RWPE1 (cell line): Measurements from ENCODE around the gene WASF1.
A peak's percentile ranks its signal among the peaks of the same experiment; 100 is the strongest.

ENCODE experiments used
- CTCF ChIA-PET: fragments of 350-600 bp; sonication (Branson Sonifier 250); formaldehyde crosslinking; extraction: SDS; loops from one replicate; lab custom pipeline; 2021; lab: Yijun Ruan, JAX
- POLR2A ChIA-PET: fragments of 400-600 bp; formaldehyde crosslinking; extraction: SDS; loops from one replicate; lab custom pipeline; 2020; ENCODE audit warnings: antibody characterized with exemption; ENCODE audit not compliant: low non-redundant PET; lab: Yijun Ruan, JAX
- DNase-seq: peaks from one replicate; pipeline ENCODE4 v3.0.0; 2012; ENCODE audit warnings: low spot score
- H3K27ac ChIP-seq: fragments of 450-650 bp; 2 replicates; pipeline ENCODE4 v1.5.1; 2017
- TF ChIP-seq, protein P1 (sequence below): fragments of 450-650 bp; conservative IDR thresholded peaks from 2 replicates; pipeline ENCODE4 v1.5.1; 2017; ENCODE audit warnings: low read depth, mild to moderate bottlenecking

The WASF1 gene

DNA sequence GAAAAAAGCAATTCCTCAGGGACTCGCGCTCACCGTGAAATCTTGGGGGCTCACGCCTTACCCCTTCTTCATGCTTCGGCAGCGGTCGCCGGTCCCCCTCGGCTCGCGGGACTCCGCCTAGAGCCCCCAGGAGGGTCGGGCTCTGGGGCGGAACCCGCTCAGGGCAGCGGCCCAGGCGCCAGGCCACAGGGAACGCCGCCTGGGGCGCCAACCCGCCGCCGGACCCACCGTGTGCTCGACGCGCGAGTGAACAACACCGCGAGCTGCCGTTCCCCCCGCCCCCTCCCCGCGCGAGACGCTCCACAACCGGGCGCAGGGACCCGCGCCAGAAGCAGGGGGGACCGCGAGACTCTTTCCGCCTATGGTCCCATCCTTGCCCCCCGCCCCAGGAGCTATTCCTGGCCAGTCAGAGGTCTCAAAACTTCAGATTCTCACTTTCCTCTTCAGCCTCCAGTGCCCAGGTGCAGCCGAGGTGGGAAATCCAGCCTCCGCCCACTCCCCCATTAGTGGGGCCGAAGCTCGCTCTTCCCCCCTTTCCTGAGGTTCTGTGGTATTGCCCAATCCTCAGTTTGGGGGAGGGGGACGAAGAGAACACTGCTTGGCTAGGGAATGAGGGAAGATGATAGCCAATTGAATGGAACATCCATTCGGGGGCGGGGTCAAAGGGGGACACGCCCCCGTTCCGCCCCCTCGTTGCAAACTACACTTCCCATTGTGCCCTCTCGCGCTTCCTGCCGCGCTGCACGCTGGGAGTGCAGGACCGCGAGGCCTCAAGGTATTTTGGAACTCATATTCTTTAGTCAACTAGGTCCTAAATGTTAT is at the start of gene WASF1:
TSS of gene WASF1 (minus strand) at position 265 of the 822 bp plus-strand sequence. CDS start 52,069 bp downstream, outside the sequence.
- TF ChIP-seq, protein P1, sequence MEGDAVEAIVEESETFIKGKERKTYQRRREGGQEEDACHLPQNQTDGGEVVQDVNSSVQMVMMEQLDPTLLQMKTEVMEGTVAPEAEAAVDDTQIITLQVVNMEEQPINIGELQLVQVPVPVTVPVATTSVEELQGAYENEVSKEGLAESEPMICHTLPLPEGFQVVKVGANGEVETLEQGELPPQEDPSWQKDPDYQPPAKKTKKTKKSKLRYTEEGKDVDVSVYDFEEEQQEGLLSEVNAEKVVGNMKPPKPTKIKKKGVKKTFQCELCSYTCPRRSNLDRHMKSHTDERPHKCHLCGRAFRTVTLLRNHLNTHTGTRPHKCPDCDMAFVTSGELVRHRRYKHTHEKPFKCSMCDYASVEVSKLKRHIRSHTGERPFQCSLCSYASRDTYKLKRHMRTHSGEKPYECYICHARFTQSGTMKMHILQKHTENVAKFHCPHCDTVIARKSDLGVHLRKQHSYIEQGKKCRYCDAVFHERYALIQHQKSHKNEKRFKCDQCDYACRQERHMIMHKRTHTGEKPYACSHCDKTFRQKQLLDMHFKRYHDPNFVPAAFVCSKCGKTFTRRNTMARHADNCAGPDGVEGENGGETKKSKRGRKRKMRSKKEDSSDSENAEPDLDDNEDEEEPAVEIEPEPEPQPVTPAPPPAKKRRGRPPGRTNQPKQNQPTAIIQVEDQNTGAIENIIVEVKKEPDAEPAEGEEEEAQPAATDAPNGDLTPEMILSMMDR, result no peak
- POLR2A ChIA-PET, result interaction anchor here (0.7 kb wide), 1 partner anchor 82 kb away, joined by 3 read pairs; no protein-coding TSS in a partner anchor
- CTCF ChIA-PET, result interaction anchor here (0.7 kb wide), 1 partner anchor 78 kb away, joined by 3 read pairs; no protein-coding TSS in a partner anchor

DNA sequence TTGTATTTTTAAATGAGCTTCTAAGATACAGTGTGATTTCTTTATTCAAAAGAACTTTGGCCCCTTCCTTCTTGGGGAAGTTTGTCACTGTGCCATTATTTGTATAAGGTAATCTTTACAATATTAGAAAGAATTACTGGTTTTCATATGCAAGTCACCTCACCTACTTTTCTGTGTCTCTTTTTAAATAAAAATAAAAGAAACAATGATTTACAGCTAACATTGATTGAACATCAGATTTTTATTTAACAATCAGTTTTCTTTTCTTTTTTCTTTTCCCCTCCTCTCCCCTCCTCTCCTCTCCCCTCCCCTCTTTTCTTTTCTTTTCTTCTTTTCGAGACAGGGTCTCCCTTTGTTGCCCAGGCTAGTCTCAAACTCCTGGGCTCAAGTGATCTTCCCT is 46.8 kb upstream of the WASF1 start:
- TF ChIP-seq, protein P1, result no peak
- ChIA-PET CTCF (no interaction called here), POLR2A (no interaction called here)
- H3K27ac ChIP-seq, result no peak overlapping the region
- no peak for DNase-seq

More for the DNA sequence above, at the start of gene WASF1:
- peak within 1 kb of the TSS; percentile 92 for H3K27ac ChIP-seq
- peak; percentile 90 for DNase-seq

DNA sequence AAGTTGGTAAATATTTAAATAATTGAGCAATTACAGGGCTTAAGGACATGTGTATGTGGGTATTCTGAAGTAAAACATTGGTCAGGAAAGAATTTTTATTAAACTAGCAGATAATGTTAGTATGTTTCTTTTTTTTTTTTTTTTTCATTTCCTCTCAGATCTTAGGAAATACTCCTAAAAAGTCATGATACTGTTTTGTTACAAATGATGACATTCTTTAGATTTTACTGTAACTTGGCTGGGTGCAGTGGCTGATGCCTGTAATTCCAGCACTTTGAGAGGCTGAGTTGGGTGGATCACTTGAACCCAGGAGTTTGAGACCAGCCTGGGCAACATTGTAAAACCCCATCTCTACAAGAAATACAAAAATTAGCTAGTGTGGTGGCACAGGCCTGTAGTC is 42.3 kb upstream of the WASF1 start:
- TF ChIP-seq, protein P1, result no peak
- no peak for DNase-seq
- H3K27ac ChIP-seq, result no peak overlapping the region
- CTCF ChIA-PET, result no interaction called here
- POLR2A ChIA-PET, result no interaction called here

DNA sequence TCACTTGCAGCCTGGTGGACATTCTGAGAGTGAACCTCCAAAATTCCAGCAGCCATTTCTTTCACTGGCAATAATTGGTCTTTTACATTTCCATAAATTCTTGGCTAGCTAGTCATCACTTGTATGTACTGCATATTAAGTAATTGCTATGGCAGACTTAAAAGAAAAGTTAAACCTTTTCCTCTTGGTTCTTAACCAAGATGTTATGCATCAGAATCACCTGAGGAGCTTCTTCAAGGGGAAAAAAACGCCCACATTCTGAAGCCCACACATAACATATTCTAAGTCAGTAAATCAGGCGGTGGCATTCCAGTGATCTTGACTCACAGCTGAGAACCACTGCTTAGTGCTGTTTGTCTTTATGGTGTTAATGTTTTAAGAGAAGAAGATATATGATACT is 37.8 kb upstream of the WASF1 start:
- DNase-seq, result peak; percentile 1
- POLR2A ChIA-PET, result no interaction called here
- CTCF ChIA-PET, result no interaction called here
- H3K27ac ChIP-seq, result no peak overlapping the region
- TF ChIP-seq, protein P1, result no peak

DNA sequence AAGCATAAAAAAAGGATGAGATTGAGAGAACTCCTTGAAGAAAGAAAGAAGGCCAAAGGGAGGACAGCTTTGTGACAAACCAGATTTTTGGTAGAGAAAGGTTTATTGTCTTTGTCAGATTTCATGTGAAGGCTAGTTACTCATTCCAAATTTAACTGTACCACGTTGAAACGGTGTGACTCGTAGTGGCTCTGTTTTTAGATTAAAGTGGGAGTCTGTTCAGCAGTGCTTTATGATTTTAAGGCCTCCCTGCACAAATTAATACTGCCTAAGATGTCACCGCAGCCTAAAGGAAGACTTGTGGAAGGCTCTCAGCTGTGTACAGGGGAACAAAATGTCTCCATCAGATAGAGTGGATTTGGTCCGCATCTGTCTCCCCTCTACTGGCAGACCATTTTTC is 36.7 kb upstream of the WASF1 start:
- ChIA-PET CTCF (no interaction called here), POLR2A (no interaction called here)
- TF ChIP-seq, protein P1, result no peak
- no peak overlapping the region for H3K27ac ChIP-seq
- no peak for DNase-seq

DNA sequence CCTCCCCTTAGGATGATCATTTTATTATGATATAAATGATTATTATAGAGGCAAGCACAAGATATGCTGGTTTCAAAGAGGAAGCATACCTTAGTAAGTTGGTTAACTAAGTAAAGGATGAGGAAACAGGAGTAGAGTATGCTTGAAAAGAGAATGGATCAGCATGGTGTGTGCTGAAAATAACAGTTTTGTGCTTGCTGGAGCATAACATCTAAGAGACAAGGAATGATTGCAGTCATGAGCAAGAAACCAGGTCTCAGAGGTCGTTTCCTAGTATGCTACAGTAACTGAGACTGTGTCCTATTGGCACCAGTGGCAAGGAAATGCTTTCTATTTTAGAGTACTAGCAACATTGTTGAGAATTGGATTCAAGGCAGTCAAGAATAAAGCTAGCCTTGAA is 34.9 kb upstream of the WASF1 start:
- TF ChIP-seq, protein P1, result no peak
- no peak for DNase-seq
- no peak overlapping the region for H3K27ac ChIP-seq
- POLR2A ChIA-PET, result interaction anchor here (0.5 kb wide), 1 partner anchor 370 kb away, joined by 4 read pairs; no protein-coding TSS in a partner anchor
- CTCF ChIA-PET, result no interaction called here
